Activated naive CD8-positive, alpha-beta T cell treated with anti-CD3 and anti-CD28 coated beads for 36 hours (primary cell): Measurements from ENCODE around the gene MAPK9. TPM values are rescaled to one million over a fixed set of nuclear protein-coding genes. Genes with fewer than 3 reads are reported as not detected.

Experiments used
- DNase-seq: peaks from one replicate; pipeline ENCODE4 v3.0.0; 2021
- H3K27ac Mint-ChIP-seq: one replicate; pipeline ENCODE4 v1.8.0; 2022; ENCODE audit warnings: mild to moderate bottlenecking, moderate library complexity, mixed read lengths
- H3K27me3 Mint-ChIP-seq: one replicate; pipeline ENCODE4 v1.8.0; 2022; ENCODE audit warnings: mild to moderate bottlenecking, mixed read lengths
- H3K36me3 Mint-ChIP-seq: one replicate; pipeline ENCODE4 v1.8.0; 2021; ENCODE audit warnings: mild to moderate bottlenecking, mixed read lengths
- H3K4me1 Mint-ChIP-seq: one replicate; pipeline ENCODE4 v1.8.0; 2021; ENCODE audit warnings: mixed read lengths
- H3K4me3 Mint-ChIP-seq: one replicate; pipeline ENCODE4 v1.8.0; 2022; ENCODE audit warnings: mild to moderate bottlenecking, moderate library complexity, mixed read lengths
- H3K9me3 Mint-ChIP-seq: one replicate; pipeline ENCODE4 v1.8.0; 2022; ENCODE audit warnings: mixed read lengths
- total RNA-seq, 2 experiments: library from RNA; stranded (reverse); gene quantifications; one replicate each; pipeline ENCODE4 v1.2.3, GENCODE V29; 2021

Gene MAPK9
- total RNA-seq, 2 experiments from 2014 or later: 39.5 to 39.7 TPM

- no peaks in the 10 kb centered on the region for H3K27me3 Mint-ChIP-seq
- peaks cover 93% of the 10 kb centered on the region for H3K36me3 Mint-ChIP-seq
- no peak overlapping the region for H3K27ac Mint-ChIP-seq
- H3K9me3 Mint-ChIP-seq: peaks cover 57% of the 10 kb centered on the region
- DNase-seq: no peak
- H3K4me3 Mint-ChIP-seq: no peak overlapping the region
- no peaks in the 10 kb centered on the region for H3K4me1 Mint-ChIP-seq
Observed at GRCh38 chr5:180250329-180250728, 41.6 kb downstream of the MAPK9 start.

- Mint-ChIP-seq H3K27ac (no peak overlapping the region), H3K27me3 (no peaks in the 10 kb centered on the region), H3K9me3 (peaks cover 26% of the 10 kb centered on the region), H3K36me3 (peaks cover 85% of the 10 kb centered on the region), H3K4me3 (no peak overlapping the region), H3K4me1 (no peaks in the 10 kb centered on the region)
- no peak for DNase-seq
Observed at GRCh38 chr5:180241600-180241999, 50.3 kb downstream of the MAPK9 start.

- Mint-ChIP-seq H3K27ac (no peak overlapping the region), H3K4me1 (no peaks in the 10 kb centered on the region), H3K27me3 (no peaks in the 10 kb centered on the region), H3K4me3 (no peak overlapping the region), H3K36me3 (peaks cover 87% of the 10 kb centered on the region), H3K9me3 (peaks cover 12% of the 10 kb centered on the region)
- DNase-seq: no peak
Observed at GRCh38 chr5:180238631-180239030, 53.3 kb downstream of the MAPK9 start.

- H3K9me3 Mint-ChIP-seq: peaks cover under 1% of the 10 kb centered on the region
- H3K4me3 Mint-ChIP-seq: no peak overlapping the region
- H3K36me3 Mint-ChIP-seq: peaks cover 78% of the 10 kb centered on the region
- H3K27me3 Mint-ChIP-seq: no peaks in the 10 kb centered on the region
- no peak for DNase-seq
- H3K4me1 Mint-ChIP-seq: no peaks in the 10 kb centered on the region
- H3K27ac Mint-ChIP-seq: no peak overlapping the region
Observed at GRCh38 chr5:180235846-180236245, 56.0 kb downstream of the MAPK9 start.

- Mint-ChIP-seq H3K4me1 (no peaks in the 10 kb centered on the region), H3K27ac (no peak overlapping the region), H3K36me3 (peaks cover 72% of the 10 kb centered on the region), H3K27me3 (no peaks in the 10 kb centered on the region), H3K4me3 (no peak overlapping the region), H3K9me3 (no peaks in the 10 kb centered on the region)
- DNase-seq: no peak
Observed at GRCh38 chr5:180235077-180235476, 56.8 kb downstream of the MAPK9 start.

GRCh38 chr5:180234271-180234670 lies 57.6 kb downstream of the MAPK9 start:
- H3K27ac Mint-ChIP-seq: no peak overlapping the region
- H3K36me3 Mint-ChIP-seq: peaks cover 69% of the 10 kb centered on the region
- peaks cover 2% of the 10 kb centered on the region for H3K9me3 Mint-ChIP-seq
- DNase-seq: no peak
- H3K27me3 Mint-ChIP-seq: no peaks in the 10 kb centered on the region
- no peaks in the 10 kb centered on the region for H3K4me1 Mint-ChIP-seq
- H3K4me3 Mint-ChIP-seq: no peak overlapping the region

GRCh38 chr5:180233729-180234128 lies 58.2 kb downstream of the MAPK9 start:
- no peaks in the 10 kb centered on the region for H3K27me3 Mint-ChIP-seq
- peaks cover 4% of the 10 kb centered on the region for H3K9me3 Mint-ChIP-seq
- H3K4me3 Mint-ChIP-seq: no peak overlapping the region
- no peak overlapping the region for H3K27ac Mint-ChIP-seq
- no peak for DNase-seq
- no peaks in the 10 kb centered on the region for H3K4me1 Mint-ChIP-seq
- peaks cover 71% of the 10 kb centered on the region for H3K36me3 Mint-ChIP-seq

GRCh38 chr5:180230017-180230416 lies 61.9 kb downstream of the MAPK9 start:
- H3K27me3 Mint-ChIP-seq: no peaks in the 10 kb centered on the region
- DNase-seq: no peak
- peaks cover 61% of the 10 kb centered on the region for H3K36me3 Mint-ChIP-seq

GRCh38 chr5:180222056-180222455 lies 69.8 kb downstream of the MAPK9 start:
- Mint-ChIP-seq H3K9me3 (peaks cover 60% of the 10 kb centered on the region), H3K36me3 (peaks cover 40% of the 10 kb centered on the region), H3K4me1 (no peaks in the 10 kb centered on the region), H3K27ac (no peak overlapping the region), H3K27me3 (no peaks in the 10 kb centered on the region), H3K4me3 (no peak overlapping the region)
- no peak for DNase-seq

More at GRCh38 chr5:180230017-180230416, 61.9 kb downstream of the MAPK9 start:
- peaks cover 28% of the 10 kb centered on the region for H3K9me3 Mint-ChIP-seq
- H3K4me3 Mint-ChIP-seq: no peak overlapping the region
- no peak overlapping the region for H3K27ac Mint-ChIP-seq
- H3K4me1 Mint-ChIP-seq: no peaks in the 10 kb centered on the region

- Mint-ChIP-seq H3K4me3 (no peak overlapping the region), H3K27me3 (peaks cover 4% of the 10 kb centered on the region), H3K36me3 (peaks cover 15% of the 10 kb centered on the region), H3K9me3 (peaks cover 40% of the 10 kb centered on the region), H3K27ac (no peak overlapping the region), H3K4me1 (no peaks in the 10 kb centered on the region)
- DNase-seq: no peak
Observed at GRCh38 chr5:180217797-180218196, 74.1 kb downstream of the MAPK9 start.

GRCh38 chr5:180216646-180217171 lies 75.2 kb downstream of the MAPK9 start:
- Mint-ChIP-seq H3K4me3 (no peak overlapping the region), H3K9me3 (peaks cover 32% of the 10 kb centered on the region), H3K36me3 (peaks cover 9% of the 10 kb centered on the region), H3K27ac (no peak overlapping the region), H3K27me3 (peaks cover 14% of the 10 kb centered on the region), H3K4me1 (no peaks in the 10 kb centered on the region)
- DNase-seq: no peak

- Mint-ChIP-seq H3K9me3 (peaks cover 30% of the 10 kb centered on the region), H3K36me3 (peaks cover 9% of the 10 kb centered on the region), H3K4me3 (no peak overlapping the region), H3K27ac (no peak overlapping the region), H3K27me3 (peaks cover 14% of the 10 kb centered on the region), H3K4me1 (no peaks in the 10 kb centered on the region)
- DNase-seq: no peak
Observed at GRCh38 chr5:180215783-180216630, 75.9 kb downstream of the MAPK9 start.

- DNase-seq: no peak
- no peak overlapping the region for H3K4me3 Mint-ChIP-seq
- H3K4me1 Mint-ChIP-seq: no peaks in the 10 kb centered on the region
- no peak overlapping the region for H3K27ac Mint-ChIP-seq
- H3K9me3 Mint-ChIP-seq: peaks cover 28% of the 10 kb centered on the region
- peaks cover 7% of the 10 kb centered on the region for H3K36me3 Mint-ChIP-seq
- H3K27me3 Mint-ChIP-seq: peaks cover 22% of the 10 kb centered on the region
Observed at GRCh38 chr5:180214870-180215770, 76.8 kb downstream of the MAPK9 start.

GRCh38 chr5:180213657-180214207 lies 78.2 kb downstream of the MAPK9 start:
- no peak overlapping the region for H3K27ac Mint-ChIP-seq
- H3K27me3 Mint-ChIP-seq: peaks cover 28% of the 10 kb centered on the region
- no peaks in the 10 kb centered on the region for H3K36me3 Mint-ChIP-seq
- H3K9me3 Mint-ChIP-seq: peaks cover 14% of the 10 kb centered on the region
- H3K4me3 Mint-ChIP-seq: no peak overlapping the region
- no peaks in the 10 kb centered on the region for H3K4me1 Mint-ChIP-seq
- no peak for DNase-seq

GRCh38 chr5:180213256-180213600 lies 78.7 kb downstream of the MAPK9 start:
- H3K27me3 Mint-ChIP-seq: peaks cover 32% of the 10 kb centered on the region
- peaks cover 3% of the 10 kb centered on the region for H3K4me1 Mint-ChIP-seq
- H3K27ac Mint-ChIP-seq: no peak overlapping the region
- peaks cover 10% of the 10 kb centered on the region for H3K9me3 Mint-ChIP-seq
- H3K36me3 Mint-ChIP-seq: peaks cover 2% of the 10 kb centered on the region
- H3K4me3 Mint-ChIP-seq: no peak overlapping the region
- no peak for DNase-seq
